ENCODE measurements around the gene CABS1.

GRCh38 chr4:70334681-70335080 lies at the start of gene CABS1:
- no peak for TF ChIP-seq CTCF (IDR thresholded peaks at IDR 0.05)
- TF ChIP-seq EZH2 (IDR thresholded peaks at IDR 0.05), result no peak
- no peak for TF ChIP-seq EZH2phosphoT487 (IDR thresholded peaks at IDR 0.05)
